K562 (cell line): ENCODE data around the gene RNF222. TPM values are rescaled to one million over a fixed set of nuclear protein-coding genes. Genes with fewer than 3 reads are reported as not detected.
"Not testable (repeated sequence)": the region's sequence is repeated elsewhere in the genome, so short reads cannot be mapped to it uniquely, and the experiment has no call there.

ENCODE experiments used
- ATAC-seq: fragments of 200-7000 bp; cut with Tn5 transposase; 3 replicates; pipeline ENCODE4 v1.9.1; 2020; ENCODE audit warnings: moderate library complexity
- BruUV-seq: library from RNA; stranded (reverse); fragments of 400-500 nt; replicated peaks from 2 replicates; lab custom pipeline; 2021; lab: Mats Ljungman, UMichigan
- CTCF ChIA-PET: fragments of 300-600 bp; formaldehyde crosslinking; extraction: SDS; loops from one replicate; lab custom pipeline; 2021; ENCODE audit warnings: low intra/inter-chr PET ratio; lab: Yijun Ruan, JAX
- POLR2A ChIA-PET: fragments of 300-600, 350-650 bp; sonication (Branson Sonifier 250); formaldehyde crosslinking; extraction: SDS; loops from one replicate; lab custom pipeline; 2021; ENCODE audit warnings: antibody characterized with exemption, inconsistent platforms; lab: Yijun Ruan, JAX
- DNase-seq, 4 experiments: peaks; one replicate each; pipeline versions ENCODE4 v3.0.0 to v3.0.0-alpha.2; 2011 to 2018; ENCODE audit warnings: low spot score in 3 of 4, mixed read lengths in 3 of 4; ENCODE audit errors: extremely low read depth in 1 of 4
- FAIRE-seq: peaks from 2 replicates; lab custom pipeline; 2011; peaks lifted over from hg19 to GRCh38; lab: Jason Lieb, UNC
- H2AFZ ChIP-seq: 2 replicates; pipeline ENCODE4 v1.6.0; 2011; ENCODE audit warnings: low read depth, low read length, control low read depth, inconsistent platforms
- H3K27ac ChIP-seq: fragments of 200-600 bp; 3 replicates; pipeline ENCODE4 v1.8.0; 2011; ENCODE audit warnings: low read depth, mild to moderate bottlenecking, control low read depth, inconsistent platforms, low read length, moderate library complexity, mixed read lengths; ENCODE audit errors: extremely low read depth
- H3K27me3 ChIP-seq, 2 experiments: fragments of 300-600 bp in 1 of 2; 2 replicates in 1 of 2; 3 replicates in 1 of 2; pipeline versions ENCODE4 v1.6.0 to v1.8.0; 2011; ENCODE audit warnings: inconsistent platforms in 2 of 2, low read length in 2 of 2, mild to moderate bottlenecking in 1 of 2, mixed read lengths in 1 of 2, moderate library complexity in 1 of 2; ENCODE audit not compliant: control insufficient read depth in 2 of 2, insufficient read depth in 2 of 2
- H3K36me3 ChIP-seq: fragments of 300-600 bp; 3 replicates; pipeline ENCODE4 v1.8.0; 2011; ENCODE audit warnings: mild to moderate bottlenecking, low read length, inconsistent platforms; ENCODE audit not compliant: control insufficient read depth, insufficient read depth
- H3K4me1 ChIP-seq, 2 experiments: fragments of 200-600 bp in 1 of 2; replicated peaks in 1 of 2; 2 replicates in 1 of 2; 3 replicates in 1 of 2; pipeline versions ENCODE4 v1.5.1 to v1.8.0; 2011; ENCODE audit warnings: inconsistent platforms in 2 of 2, low read length in 2 of 2, mild to moderate bottlenecking in 1 of 2, mixed read lengths in 1 of 2, moderate library complexity in 1 of 2; ENCODE audit not compliant: control insufficient read depth in 2 of 2, insufficient read depth in 2 of 2
- H3K4me2 ChIP-seq: 2 replicates; pipeline ENCODE4 v1.6.1; 2011; ENCODE audit warnings: low read length, control low read depth, inconsistent platforms, mixed read lengths; ENCODE audit not compliant: insufficient read depth
- H3K4me3 ChIP-seq: fragments of 200-600 bp; sonication (generic), shearing (Covaris generic); 2 replicates; pipeline ENCODE4 v1.5.1; 2016; ENCODE audit warnings: control low read depth, inconsistent platforms
- H3K79me2 ChIP-seq: fragments of 200-600 bp; 3 replicates; pipeline ENCODE4 v1.8.0; 2011; ENCODE audit warnings: low read length, inconsistent platforms; ENCODE audit not compliant: control insufficient read depth, insufficient read depth
- H3K9ac ChIP-seq, 2 experiments: 2 replicates each; pipeline versions ENCODE4 v1.6.0 to v1.6.1; 2011; ENCODE audit warnings: low read depth in 2 of 2, low read length in 2 of 2, control low read depth in 1 of 2, inconsistent platforms in 1 of 2, mild to moderate bottlenecking in 1 of 2, mixed read lengths in 1 of 2; ENCODE audit not compliant: insufficient read depth in 1 of 2
- H3K9me1 ChIP-seq: one replicate; pipeline ENCODE4 v1.6.0; 2011; ENCODE audit warnings: inconsistent platforms, mild to moderate bottlenecking, low read length, moderate library complexity; ENCODE audit not compliant: control insufficient read depth, insufficient read depth
- H3K9me3 ChIP-seq: replicated peaks from 2 replicates; pipeline ENCODE4 v1.5.1; 2011; ENCODE audit warnings: low read depth, low read length, inconsistent platforms; ENCODE audit not compliant: control insufficient read depth, insufficient read depth
- H4K20me1 ChIP-seq: replicated peaks from 2 replicates; pipeline ENCODE4 v1.6.1; 2011; ENCODE audit warnings: low read length, inconsistent platforms, mixed read lengths; ENCODE audit not compliant: control insufficient read depth, insufficient read depth
- CREB5 ChIP-seq: fragments of 250-450 bp; sonication (Bioruptor Pico); IDR thresholded peaks from 2 replicates; pipeline ENCODE4 v1.5.0; 2020; ENCODE audit warnings: mild to moderate bottlenecking
- ERF ChIP-seq: fragments of 450-650 bp; formaldehyde crosslinking; IDR thresholded peaks from 2 replicates; pipeline ENCODE4 v1.4.0; 2020; ENCODE audit warnings: mild to moderate bottlenecking, mixed read lengths
- MEIS2 ChIP-seq: fragments of 450-650 bp; IDR thresholded peaks from 2 replicates; pipeline ENCODE4 v1.6.1; 2014; ENCODE audit warnings: mild to moderate bottlenecking; ENCODE audit not compliant: partially characterized antibody
- SMARCE1 ChIP-seq: fragments of 450-650 bp; IDR thresholded peaks from 2 replicates; pipeline ENCODE4 v1.7.1; 2016; ENCODE audit warnings: mild to moderate bottlenecking
- SP1 ChIP-seq: sonication (generic); formaldehyde crosslinking; IDR thresholded peaks from 2 replicates; pipeline ENCODE4 v1.8.1; 2022; ENCODE audit warnings: mild to moderate bottlenecking, missing genetic modification reagents
- ZNF41 ChIP-seq: fragments of 250-450 bp; sonication (Bioruptor Pico); conservative IDR thresholded peaks from 2 replicates; pipeline ENCODE4 v1.4.0; 2020; ENCODE audit warnings: mild to moderate bottlenecking
- ZNF551 ChIP-seq: fragments of 250-450 bp; sonication (Bioruptor Pico); IDR thresholded peaks from 2 replicates; pipeline ENCODE4 v1.5.0; 2021; ENCODE audit warnings: mild to moderate bottlenecking, moderate library complexity
- ZNF586 ChIP-seq: fragments of 450-650 bp; formaldehyde crosslinking; conservative IDR thresholded peaks from 2 replicates; pipeline ENCODE4 v1.4.0; 2020; ENCODE audit warnings: mild to moderate bottlenecking, moderate library complexity
- WGBS: fragments of 100-300 bp; shearing (Covaris generic); methylation state at CpG from one replicate; pipeline ENCODE4 v1.1.6; 2016; ENCODE audit warnings: low coverage, mixed read lengths; ENCODE audit not compliant: insufficient coverage; ENCODE audit errors: missing lambda C conversion rate; 5-methylcytosine and 5-hydroxymethylcytosine counted together
- in situ Hi-C: fragments of 300-500 bp; cut with MboI; formaldehyde crosslinking; loops from 4 replicates; pipeline ENCODE4 v1.15.0; 2018; ENCODE audit warnings: inconsistent platforms, mixed read lengths
- intact Hi-C: fragments of 100-400 bp; cut with micrococcal nuclease; formaldehyde crosslinking; loops from 2 replicates; pipeline ENCODE4 v1.14.2; 2022
- polyA plus RNA-seq, 8 experiments: library from polyadenylated mRNA; depleted of rRNA in 4 of 8; stranded (reverse) in 5 of 8; unstranded in 3 of 8; fragments of >200 nt; fragmentation: Nextera tagmentation in 2 of 8; fragmentation: Illumina TruSeq in 1 of 8; extraction: Ambion mirVana in 2 of 8; extraction: Trizol in 1 of 8; gene quantifications; 2 replicates each; pipeline versions ENCODE4 v1.2.1 to v1.2.3, GENCODE V29; 2011 to 2014; ENCODE audit warnings: inconsistent platforms in 1 of 8, missing spikeins in 1 of 8
- total RNA-seq, 7 experiments: library from RNA; depleted of rRNA in 6 of 7; stranded (reverse); fragments of >200 nt in 6 of 7; fragmentation: Illumina TruSeq in 2 of 7; extraction: Trizol in 2 of 7; gene quantifications; 2 replicates each; pipeline versions ENCODE4 v1.2.1 to v1.2.3, GENCODE V29; 2011 to 2021; ENCODE audit warnings: low replicate concordance in 1 of 7

The RNF222 gene
- total and polyA plus RNA-seq, 9 of the 15 experiments (the other 6 are each of a cell fraction or from before 2014, with no cell fraction given) = not detected

DNA sequence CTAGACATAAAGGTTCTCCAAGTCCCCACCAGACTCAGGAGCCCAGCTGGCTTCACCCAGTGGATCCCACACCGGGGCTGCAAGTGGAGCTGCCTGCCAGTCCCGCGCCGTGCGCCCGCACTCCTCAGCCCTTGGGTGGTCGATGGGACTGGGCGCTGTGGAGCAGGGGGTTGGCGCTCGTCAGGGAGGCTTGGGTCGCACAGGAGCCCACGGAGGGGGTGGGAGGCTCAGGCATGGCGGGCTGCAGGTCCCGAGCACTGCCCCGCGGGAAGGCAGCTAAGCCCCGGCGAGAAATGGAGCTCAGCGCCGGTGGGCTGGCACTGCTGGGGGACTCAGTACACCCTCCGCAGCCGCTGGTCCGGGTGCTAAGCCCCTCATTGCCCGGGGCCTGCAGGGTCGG lies 50.6 kb downstream of the RNF222 start:
- WGBS = 80% methylated on average over 1 of the region's 25 CpGs
- H3K4me3 ChIP-seq, ATAC-seq, in situ Hi-C loops, H3K4me1 ChIP-seq, H2AFZ ChIP-seq, H4K20me1 ChIP-seq, H3K27me3 ChIP-seq, CTCF ChIA-PET, H3K27ac ChIP-seq, H3K9ac ChIP-seq, FAIRE-seq, intact Hi-C loops, H3K79me2 ChIP-seq, H3K9me3 ChIP-seq, H3K36me3 ChIP-seq, H3K9me1 ChIP-seq, H3K4me2 ChIP-seq, BruUV-seq, DNase-seq: not testable (repeated sequence)
- POLR2A ChIA-PET = interaction anchor here (1.0 to 1.6 kb wide), 2 partner anchors 9 to 174 kb away, joined by 3 to 4 read pairs; no protein-coding TSS in a partner anchor

DNA sequence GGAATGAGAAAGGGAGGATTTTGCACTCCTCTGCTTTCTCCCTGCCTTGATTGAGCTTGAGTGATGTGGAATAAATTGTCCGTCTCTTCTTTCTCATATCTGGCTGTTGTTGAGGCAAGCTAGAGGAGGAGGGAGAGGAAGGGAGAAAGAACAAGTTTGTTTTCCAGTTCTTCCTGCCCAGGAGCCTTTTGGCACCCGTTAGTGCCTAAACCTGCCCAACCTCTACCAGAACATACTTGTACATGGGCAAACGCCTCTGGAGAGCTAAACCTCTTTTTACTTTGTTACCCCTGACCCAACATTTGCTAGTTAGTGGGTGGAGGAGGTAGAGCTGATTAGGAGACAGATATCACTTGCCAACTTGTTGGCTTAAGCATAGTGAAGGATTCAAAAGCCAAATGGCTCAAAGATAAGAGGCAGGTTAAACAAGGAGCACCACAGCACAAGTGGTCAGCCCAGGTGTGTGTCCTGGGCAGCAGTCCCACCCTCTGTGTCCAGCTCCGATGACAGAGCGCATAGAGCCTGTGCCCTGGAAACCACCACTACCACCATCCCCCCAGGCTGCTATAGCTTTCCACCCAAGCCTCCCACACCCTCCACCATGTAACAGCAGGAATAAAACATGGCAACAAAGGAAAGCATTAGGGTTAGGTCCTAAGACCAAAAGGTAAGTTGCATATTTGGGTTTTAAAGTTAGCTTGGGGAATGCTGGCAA lies 51.5 kb downstream of the RNF222 start:
- no TSS peak for BruUV-seq
- no peak overlapping the region for H2AFZ ChIP-seq

More for the DNA sequence above, 51.5 kb downstream of the RNF222 start:
- Histone ChIP-seq H3K27ac (no peak overlapping the region), H3K4me2 (no peak overlapping the region), H3K9ac (peak overlapping the region in 1 of 2 experiments; percentile 43; a peak in 1 of 4 replicates), H3K79me2 (no peaks in the 10 kb centered on the region), H3K27me3 (no peaks in the 10 kb centered on the region; a peak in 1 of 5 replicates), H3K9me3 (no peaks in the 10 kb centered on the region), H4K20me1 (no peaks in the 10 kb centered on the region), H3K4me1 (peaks cover 4 to 10% of the 10 kb centered on the region in 2 experiments; a peak in 3 of 5 replicates), H3K36me3 (no peaks in the 10 kb centered on the region), H3K4me3 (no peak overlapping the region), H3K9me1 (no peaks in the 10 kb centered on the region)
- DNase-seq = no peak
- intact Hi-C loops = no loop called here
- FAIRE-seq = no peak
- ChIA-PET CTCF (no interaction called here), POLR2A (interaction anchor here (0.6 to 1.6 kb wide), 4 partner anchors 8 to 173 kb away, joined by 3 to 4 read pairs (median 4); no protein-coding TSS in a partner anchor)
- WGBS = 32% methylated on average over 4 of the region's 5 CpGs
- in situ Hi-C loops = no loop called here
- TF ChIP-seq CREB5 (CRISPR knock-in tag) = no peak
- TF ChIP-seq ZNF41 (CRISPR knock-in tag) = no peak
- no peak for TF ChIP-seq SMARCE1
- no peak for TF ChIP-seq SP1 (CRISPR knock-in tag)
- no peak for TF ChIP-seq ZNF551 (CRISPR knock-in tag)
- no peak for TF ChIP-seq ERF (CRISPR knock-in tag)
- TF ChIP-seq ZNF586 (CRISPR knock-in tag) = no peak
- no peak for TF ChIP-seq MEIS2
- no peak for ATAC-seq
